Lung (tissue), 12 donors: ENCODE measurements around the gene CCNG2. TPM values are rescaled to one million over a fixed set of nuclear protein-coding genes. Genes with fewer than 3 reads are reported as not detected.
"Not testable (repeated sequence)": the region's sequence is repeated elsewhere in the genome, so short reads cannot be mapped to it uniquely, and the experiment has no call there.

Experiments used
- ATAC-seq: fragments of 200-7000 bp; cut with Tn5 transposase; one replicate; pipeline ENCODE4 v1.9.1; 2020; ENCODE audit warnings: moderate number of reproducible peaks; ENCODE audit not compliant: insufficient read depth, low FRiP score
- DNase-seq, 3 donors: peaks; one replicate each; pipeline ENCODE4 v3.0.0-alpha.2; 2013 to 2017
- H3K27ac ChIP-seq, 2 donors: one replicate each; pipeline ENCODE4 v1.5.1; 2013; ENCODE audit warnings: mild to moderate bottlenecking in 2 of 2, moderate library complexity in 2 of 2, control low read depth in 1 of 2, inconsistent platforms in 1 of 2, low read depth in 1 of 2, low read length in 1 of 2
- H3K27me3 ChIP-seq, 3 donors: one replicate each; pipeline ENCODE4 v1.5.1; 2013; ENCODE audit warnings: low read length in 2 of 3; ENCODE audit not compliant: control insufficient read depth in 3 of 3, insufficient read depth in 3 of 3
- H3K36me3 ChIP-seq, 4 donors: one replicate each; pipeline ENCODE4 v1.5.1; 2013; ENCODE audit warnings: low read length in 4 of 4, mild to moderate bottlenecking in 1 of 4, moderate library complexity in 1 of 4; ENCODE audit not compliant: control insufficient read depth in 4 of 4, insufficient read depth in 4 of 4
- H3K4me1 ChIP-seq, 5 donors: one replicate each; pipeline ENCODE4 v1.5.1; 2013; ENCODE audit warnings: low read length in 5 of 5, mild to moderate bottlenecking in 2 of 5, moderate library complexity in 1 of 5; ENCODE audit not compliant: control insufficient read depth in 5 of 5, insufficient read depth in 5 of 5
- H3K4me3 ChIP-seq: one replicate; pipeline ENCODE4 v1.5.1; 2013; ENCODE audit warnings: mild to moderate bottlenecking, control low read depth, moderate library complexity
- H3K9ac ChIP-seq, 2 donors: one replicate each; pipeline ENCODE4 v1.5.1; 2013; ENCODE audit warnings: low read length in 2 of 2, control low read depth in 1 of 2; ENCODE audit not compliant: insufficient read depth in 1 of 2
- H3K9me3 ChIP-seq, 4 donors: one replicate each; pipeline ENCODE4 v1.5.1; 2013; ENCODE audit warnings: low read length in 3 of 4, mild to moderate bottlenecking in 1 of 4, moderate library complexity in 1 of 4; ENCODE audit not compliant: control insufficient read depth in 4 of 4, insufficient read depth in 3 of 4
- CTCF ChIP-seq: IDR thresholded peaks from 2 replicates; pipeline ENCODE4 v1.5.1; 2012; ENCODE audit warnings: mild to moderate bottlenecking; ENCODE audit errors: control extremely low read depth, extremely low read depth
- WGBS, 2 donors: extraction: QIAGEN DNeasy Blood & Tissue Kit; methylation state at CpG; one replicate each; pipeline ENCODE4 v1.1.7; 2013; 5-methylcytosine and 5-hydroxymethylcytosine counted together
- polyA plus RNA-seq, 2 donors: library from polyadenylated mRNA; stranded (reverse); fragments of 200-250 nt; gene quantifications; one replicate each; pipeline ENCODE4 v1.2.1, GENCODE V29; 2013
- total RNA-seq, 2 donors: library from RNA; depleted of rRNA in 1 of 2; stranded (reverse); fragments of >200 nt in 1 of 2; gene quantifications; one replicate each; pipeline ENCODE4 v1.2.1, GENCODE V29; 2014 to 2021
- donor health status: control.
- donor health status: control.
- donor health status: Bipolar disorder and iron deficiency.
- donor health status: healthy.
- donor health status: DM: yes; HTN: yes; CAD: no.

Gene CCNG2
- total and polyA plus RNA-seq, 4 donors = 9.6 to 92.7 (median 25.8) TPM

GRCh38 chr4:77127215-77127614, 29.8 kb upstream of the CCNG2 start:
- WGBS, 2 donors = 42 to 73% methylated on average over 2 of the region's 2 CpGs
- no peak for DNase-seq
- H3K4me1 ChIP-seq = no peaks in the 10 kb centered on the region

GRCh38 chr4:77127837-77128621, 29.0 kb upstream of the CCNG2 start:
- no peak for TF ChIP-seq CTCF
- Histone ChIP-seq H3K9ac (no peak overlapping the region), H3K36me3 (no peaks in the 10 kb centered on the region), H3K27ac (no peak overlapping the region), H3K27me3 (no peaks in the 10 kb centered on the region), H3K4me3 (no peak overlapping the region), H3K4me1 (no peaks in the 10 kb centered on the region), H3K9me3 (no peaks in the 10 kb centered on the region)
- ATAC-seq = no peak
- no peak for DNase-seq
- 64 to 70% methylated on average over 11 of the region's 11 CpGs for WGBS, 2 donors

More at GRCh38 chr4:77127215-77127614, 29.8 kb upstream of the CCNG2 start:
- Histone ChIP-seq H3K9me3 (no peaks in the 10 kb centered on the region), H3K27me3 (no peaks in the 10 kb centered on the region), H3K9ac (no peak overlapping the region), H3K27ac (peak overlapping the region in 1 of 2 donors; percentile 63), H3K4me3 (no peak overlapping the region), H3K36me3 (no peaks in the 10 kb centered on the region)
- no peak for TF ChIP-seq CTCF
- no peak for ATAC-seq

- Histone ChIP-seq H3K9ac (no peak overlapping the region), H3K36me3 (no peaks in the 10 kb centered on the region), H3K27me3 (no peaks in the 10 kb centered on the region), H3K27ac (no peak overlapping the region), H3K9me3 (no peaks in the 10 kb centered on the region), H3K4me3 (no peak overlapping the region), H3K4me1 (no peaks in the 10 kb centered on the region)
- TF ChIP-seq CTCF = no peak
- 70 to 77% methylated on average over 1 of the region's 1 CpG for WGBS, 2 donors
- DNase-seq = no peak
- no peak for ATAC-seq
These were observed 24.2 kb upstream of the CCNG2 start for GRCh38 chr4:77132652-77133312.

GRCh38 chr4:77137448-77137847, 19.6 kb upstream of the CCNG2 start:
- H3K4me1 ChIP-seq = not testable (repeated sequence)

More at GRCh38 chr4:77137448-77137847, 19.6 kb upstream of the CCNG2 start:
- H3K27me3 ChIP-seq, H3K9ac ChIP-seq, H3K9me3 ChIP-seq, ATAC-seq, H3K36me3 ChIP-seq, H3K4me3 ChIP-seq, H3K27ac ChIP-seq: not testable (repeated sequence)
- 26 to 41% methylated on average over 6 of the region's 6 CpGs for WGBS, 2 donors
- DNase-seq = peak in 2 of 3 donors; percentile 50 to 74
